HG02981 (cell line): ENCODE measurements around the gene GMDS.
"Not testable (repeated sequence)": the region's sequence is repeated elsewhere in the genome, so short reads cannot be mapped to it uniquely, and the experiment has no call there.

Experiments used
- ATAC-seq: cut with Tn5 transposase; IDR thresholded peaks from one replicate; pipeline ENCODE4 v1.9.1; 2021; ENCODE audit warnings: mild to moderate bottlenecking, moderate library complexity; ENCODE audit not compliant: unreplicated experiment

GMDS gene

DNA sequence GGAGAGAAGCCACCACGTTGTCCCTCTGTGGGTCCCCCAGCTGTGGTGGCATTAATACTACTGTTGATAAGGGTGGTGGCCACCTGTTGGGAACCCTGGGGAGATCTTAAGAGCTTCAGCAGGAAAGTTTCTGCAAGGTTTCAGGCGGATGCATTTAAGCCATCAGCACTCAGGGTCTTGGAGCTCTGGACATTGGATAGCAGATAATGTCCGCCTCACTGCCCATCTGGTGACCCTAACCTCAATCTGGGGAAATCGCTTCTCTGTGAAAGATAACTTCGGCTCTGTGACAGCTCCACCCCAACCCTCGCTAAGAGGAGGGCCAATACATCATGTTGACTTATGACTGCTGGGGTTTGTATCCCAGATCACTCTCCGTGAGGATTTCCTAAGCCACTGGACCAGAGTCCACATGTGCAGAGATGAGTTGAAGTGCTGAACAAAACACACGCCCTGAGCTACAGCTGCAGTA is 542.8 kb downstream of the GMDS start:
- no peak for ATAC-seq

DNA sequence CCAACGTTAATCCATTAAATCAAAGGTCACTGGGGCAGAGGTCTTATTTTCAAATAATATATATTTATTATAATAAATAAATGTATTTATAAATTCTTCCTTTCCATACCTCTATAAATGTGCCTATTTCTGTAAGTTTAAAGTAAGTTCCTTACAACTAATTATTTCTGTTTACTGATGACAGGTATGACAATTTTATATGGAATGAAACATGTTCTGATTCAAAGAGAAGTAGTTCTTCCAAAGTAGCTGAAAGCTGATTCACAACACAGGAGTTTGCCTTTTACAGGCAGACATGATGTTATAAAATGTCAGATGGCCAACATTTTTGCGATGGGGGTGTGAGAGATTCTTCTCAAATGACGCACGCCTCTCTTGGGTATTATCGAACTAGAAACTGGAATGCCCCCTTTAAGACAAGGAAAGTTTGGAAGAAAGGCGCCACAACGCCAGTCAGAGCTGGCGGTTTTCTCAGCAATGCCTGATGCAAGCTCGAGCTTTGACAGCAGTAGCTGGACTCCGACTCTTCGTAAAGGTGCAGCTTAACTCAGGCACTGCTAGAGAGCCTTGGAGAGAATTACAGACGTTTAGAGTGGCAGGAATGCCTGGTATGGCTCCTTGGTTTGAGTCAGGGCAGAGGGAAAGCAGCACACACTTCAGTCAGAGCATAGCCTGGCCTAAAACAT is 543.6 kb downstream of the GMDS start:
- ATAC-seq = no peak

- ATAC-seq = no peak
Observed at GRCh38 chr6:1700278-1700967, 545.0 kb downstream of the GMDS start.

DNA sequence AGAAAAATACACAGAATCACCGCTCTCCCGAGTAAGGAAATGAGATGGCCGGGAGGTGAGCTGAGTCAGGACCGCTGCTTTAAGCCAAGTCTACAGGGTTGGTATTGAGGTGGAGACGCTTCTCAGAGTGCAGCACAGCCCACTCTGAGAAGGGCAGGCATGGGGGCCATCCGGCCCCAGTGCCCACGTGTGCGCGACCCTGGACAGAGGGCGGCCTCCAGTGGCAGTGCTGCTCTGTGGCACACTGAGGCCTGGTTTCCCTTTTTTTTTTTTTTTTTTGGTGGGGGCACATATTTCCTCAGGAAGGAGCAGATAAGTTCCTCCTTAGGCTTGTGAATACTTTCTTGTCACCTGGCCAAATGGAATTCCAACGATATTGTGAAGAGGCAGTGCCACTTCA is 546.9 kb downstream of the GMDS start:
- no peak for ATAC-seq

DNA sequence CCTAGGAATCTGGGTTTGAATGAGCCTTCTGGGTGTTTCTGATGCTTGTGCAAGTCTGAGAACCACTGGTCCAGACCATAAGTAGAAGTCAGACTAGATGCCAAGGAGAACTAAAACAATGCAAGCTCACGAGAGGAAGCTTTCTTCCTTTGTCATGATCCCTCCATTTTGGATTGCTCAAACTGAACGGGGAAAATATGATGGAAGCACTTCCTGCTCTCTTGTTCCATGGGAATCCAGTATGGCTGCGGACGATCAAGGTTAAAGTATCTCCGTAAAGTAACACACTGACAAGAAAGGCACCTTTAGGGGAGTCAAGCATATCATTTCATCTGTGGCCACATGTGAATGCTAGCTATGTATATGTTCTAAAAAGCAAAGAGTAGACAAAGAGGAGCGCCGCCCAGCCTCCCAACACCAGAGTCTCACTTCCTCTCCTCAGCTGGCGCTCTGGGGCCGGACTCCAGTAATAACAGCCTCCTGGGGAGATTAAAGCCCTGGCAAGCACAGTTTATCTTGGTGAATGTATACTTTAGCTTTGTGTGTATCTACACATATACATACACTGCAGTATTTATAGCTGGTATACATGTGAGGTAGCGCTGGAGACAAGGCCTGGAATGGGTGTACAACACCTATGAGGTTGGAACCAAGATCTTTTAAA is 547.6 kb downstream of the GMDS start:
- no peak for ATAC-seq

GRCh38 chr6:1696463-1696850 is 548.9 kb downstream of the GMDS start:
- ATAC-seq = no peak

- ATAC-seq = no peak
Observed at GRCh38 chr6:1695546-1696462, 549.6 kb downstream of the GMDS start.

GRCh38 chr6:1691828-1692227 is 553.6 kb downstream of the GMDS start:
- not testable (repeated sequence) for ATAC-seq

DNA sequence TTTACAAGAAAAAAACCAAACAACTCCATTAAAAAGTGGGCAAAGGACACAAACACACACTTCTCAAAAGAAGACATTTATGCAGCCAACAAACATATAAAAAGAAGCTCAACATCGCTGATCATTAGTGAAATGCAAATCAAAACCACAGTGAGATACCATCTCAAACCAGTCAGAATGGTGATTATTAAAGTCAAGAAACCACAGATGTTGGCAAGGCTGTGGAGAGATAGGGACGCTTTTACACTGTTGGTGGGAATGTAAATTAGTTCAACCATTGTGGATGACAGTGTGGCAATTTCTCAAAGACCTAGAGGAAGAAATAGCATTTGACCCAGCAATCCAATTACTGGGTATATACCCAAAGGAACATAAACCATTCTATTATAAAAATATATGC is 554.7 kb downstream of the GMDS start:
- ATAC-seq = not testable (repeated sequence)

GRCh38 chr6:1689141-1689540 is 556.3 kb downstream of the GMDS start:
- no peak for ATAC-seq

DNA sequence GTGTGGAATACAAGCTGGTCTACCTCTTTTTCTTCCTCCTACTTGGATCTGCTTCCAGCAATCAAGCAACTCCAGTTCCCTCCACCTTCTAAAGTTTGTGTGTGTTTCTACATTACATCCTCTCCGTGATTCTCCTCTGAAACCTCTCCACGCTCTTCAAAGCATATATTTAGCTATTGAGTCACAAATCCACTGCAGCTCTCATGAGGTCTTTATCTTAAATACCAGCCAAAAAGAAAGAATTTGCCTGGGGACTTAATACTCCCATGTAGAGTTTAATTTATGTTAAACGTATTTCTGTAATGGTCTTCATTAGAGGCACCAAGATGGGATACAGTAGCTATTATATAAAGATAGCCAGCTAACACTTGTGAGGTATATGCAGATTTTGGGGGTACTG is 557.0 kb downstream of the GMDS start:
- ATAC-seq = no peak

DNA sequence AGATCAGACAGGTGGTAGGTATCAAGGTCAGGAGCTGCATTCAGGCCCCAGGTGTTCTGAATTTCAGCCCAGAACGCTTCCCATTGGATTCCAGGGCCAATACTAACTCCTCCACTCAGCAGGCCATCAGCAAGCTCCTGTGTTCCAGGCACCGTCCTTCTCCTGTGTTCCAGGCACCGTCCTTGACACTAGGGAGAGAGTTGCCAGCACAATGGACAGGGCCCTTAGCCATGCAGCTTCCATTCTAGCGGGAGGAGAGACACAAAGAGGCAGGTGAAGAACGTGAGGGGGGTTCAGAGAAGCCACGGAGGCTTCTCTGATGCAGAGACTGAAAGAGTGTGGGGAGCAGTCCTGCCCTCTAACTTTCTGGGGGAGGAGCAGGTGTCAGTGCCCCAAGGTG is 558.0 kb downstream of the GMDS start:
- no peak for ATAC-seq

DNA sequence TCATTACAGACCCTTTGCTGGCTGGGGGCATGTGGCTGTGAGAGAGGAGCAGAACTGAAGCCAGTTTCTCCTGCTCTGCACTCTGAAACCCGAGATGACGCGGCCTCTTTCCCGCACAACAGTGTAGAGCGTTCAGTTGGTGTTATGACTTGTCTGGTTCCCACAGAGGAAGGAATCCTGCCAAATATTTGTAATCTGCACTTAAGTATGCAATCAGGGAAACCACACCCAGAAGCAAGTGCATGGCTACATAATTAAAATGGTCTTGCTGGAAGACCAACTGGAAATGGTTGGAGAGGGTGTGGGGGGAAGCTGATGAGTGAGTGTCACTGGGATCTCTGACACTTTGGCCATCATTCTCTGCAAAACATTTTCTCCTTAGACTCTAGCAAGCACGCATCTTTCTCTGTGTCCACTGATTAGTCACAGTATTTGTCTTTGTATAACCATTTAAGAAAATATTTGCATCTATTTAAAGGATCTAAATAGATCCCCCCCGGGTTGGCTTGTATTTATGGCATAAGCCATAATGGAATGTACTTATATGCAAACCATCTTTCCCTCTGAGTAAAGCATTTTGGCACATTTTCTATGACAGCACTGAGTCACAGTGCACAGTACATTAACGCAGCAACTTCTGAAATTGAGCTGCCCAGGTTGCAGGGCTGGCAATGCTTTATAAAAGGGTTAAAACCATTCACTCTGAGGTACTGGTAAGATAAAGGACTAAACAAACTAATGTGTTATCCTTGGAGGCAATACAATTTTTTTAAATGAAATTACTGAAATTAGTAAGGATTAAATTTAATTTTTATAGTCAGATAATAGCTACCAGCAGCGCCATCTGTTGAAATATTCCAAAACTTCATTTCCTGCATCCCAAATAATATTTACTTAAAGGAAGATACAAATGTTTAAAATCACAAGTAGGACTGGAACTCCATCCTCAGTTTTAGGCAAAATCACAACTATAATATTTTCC is 559.0 kb downstream of the GMDS start:
- ATAC-seq = no peak

DNA sequence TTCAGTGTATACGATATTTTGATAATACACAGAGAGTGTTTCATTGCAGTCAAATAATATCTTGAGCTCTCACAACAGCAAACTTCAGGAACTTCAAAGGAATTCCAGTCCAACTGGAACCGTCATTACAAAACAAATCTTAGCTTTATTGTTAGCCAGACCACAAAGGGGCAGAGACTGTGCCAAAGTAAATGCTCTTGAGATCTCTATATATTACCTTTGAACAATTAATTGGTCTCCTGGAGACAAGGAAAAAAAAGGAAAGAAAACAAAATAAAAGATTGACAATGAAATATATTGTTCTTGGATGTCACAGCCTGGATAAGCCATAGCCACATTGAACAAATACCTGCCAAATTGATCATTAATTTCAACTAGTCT is 565.7 kb downstream of the GMDS start:
- no peak for ATAC-seq

DNA sequence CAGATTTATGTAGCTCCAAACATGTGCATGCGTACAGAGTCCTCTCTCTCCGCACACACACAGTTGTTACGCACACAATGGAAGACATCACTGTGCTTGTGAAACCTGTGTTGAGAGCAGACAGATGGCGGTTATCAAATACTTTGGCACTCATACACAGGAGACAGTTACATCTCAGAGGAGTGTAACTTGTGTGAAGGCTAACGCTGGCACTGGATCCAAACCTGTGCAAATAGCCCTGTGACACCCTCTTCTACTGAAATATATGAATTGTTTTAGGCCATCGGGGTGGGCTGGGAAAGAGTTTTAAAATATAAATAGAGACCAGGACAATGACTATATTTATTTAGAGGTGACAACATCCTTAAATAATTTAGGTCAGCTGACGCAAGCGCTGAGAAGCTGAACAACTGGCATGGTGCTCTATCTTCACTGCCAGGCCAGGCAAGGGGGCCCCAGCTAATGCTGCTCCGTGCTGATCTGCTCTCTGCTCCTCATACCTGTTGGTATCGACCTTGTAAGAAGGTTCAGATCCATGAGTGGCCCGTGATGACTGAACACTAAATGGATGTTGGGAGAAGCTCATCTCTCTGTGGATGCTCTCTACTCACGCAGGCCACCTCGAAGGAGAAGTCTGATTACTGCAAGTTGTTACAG is 566.2 kb downstream of the GMDS start:
- ATAC-seq = no peak

DNA sequence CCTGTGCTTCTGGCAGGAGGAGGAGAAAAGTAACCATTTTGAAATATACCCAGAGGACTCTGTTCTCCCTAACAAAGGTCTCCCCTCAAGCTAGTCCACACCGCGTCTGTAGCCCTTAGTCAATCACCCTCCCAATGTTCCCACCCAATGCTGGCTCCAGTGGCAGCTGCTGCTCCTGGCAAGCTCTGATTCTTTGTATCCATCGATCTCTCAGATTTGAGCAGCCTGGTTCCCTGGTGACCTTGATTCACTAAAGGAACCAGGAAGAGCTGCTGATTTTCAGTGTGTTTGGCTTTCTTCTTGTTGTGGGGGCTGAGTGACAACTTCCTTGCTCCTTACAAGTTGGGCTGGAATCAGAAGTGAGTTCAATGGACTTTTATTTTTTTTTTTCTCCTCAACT is 567.2 kb downstream of the GMDS start:
- ATAC-seq = no peak

- ATAC-seq = no peak
Observed at GRCh38 chr6:1672379-1672778, 573.0 kb downstream of the GMDS start.

DNA sequence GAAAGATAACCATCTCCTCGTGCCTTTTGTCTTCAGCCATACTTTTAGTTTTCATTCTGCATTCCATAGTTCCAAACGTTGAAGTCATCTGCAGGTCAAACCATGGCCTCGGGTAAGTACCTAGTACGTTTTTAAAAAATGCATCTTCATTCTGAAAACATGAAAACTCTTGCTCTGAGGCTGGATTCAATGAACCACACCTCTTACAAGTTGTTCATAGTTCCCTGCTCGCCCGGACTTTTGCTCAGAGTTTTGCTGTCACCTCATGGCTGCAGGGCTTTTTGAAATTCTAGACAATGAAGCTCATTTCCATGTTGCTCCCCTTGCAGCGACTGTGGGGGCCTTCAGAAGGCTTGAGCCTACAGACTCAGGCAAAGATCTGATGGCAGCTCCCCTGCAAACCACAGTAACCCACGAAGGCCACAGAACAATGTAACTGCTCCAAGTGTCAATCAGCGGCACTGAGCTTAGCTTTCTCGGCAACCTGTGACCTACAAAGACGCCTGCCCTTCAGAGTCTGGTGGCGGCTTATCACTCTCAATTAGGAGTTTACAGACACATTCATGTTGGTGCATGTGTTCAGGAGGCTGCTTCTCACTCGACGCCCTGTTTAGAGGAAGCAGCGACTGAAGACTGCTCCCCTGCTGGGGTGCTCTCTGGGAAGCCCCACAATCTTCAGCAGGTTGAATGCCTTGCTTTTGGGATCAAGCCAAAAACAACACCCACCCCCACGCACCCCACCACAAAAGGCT is 574.5 kb downstream of the GMDS start:
- ATAC-seq = no peak

DNA sequence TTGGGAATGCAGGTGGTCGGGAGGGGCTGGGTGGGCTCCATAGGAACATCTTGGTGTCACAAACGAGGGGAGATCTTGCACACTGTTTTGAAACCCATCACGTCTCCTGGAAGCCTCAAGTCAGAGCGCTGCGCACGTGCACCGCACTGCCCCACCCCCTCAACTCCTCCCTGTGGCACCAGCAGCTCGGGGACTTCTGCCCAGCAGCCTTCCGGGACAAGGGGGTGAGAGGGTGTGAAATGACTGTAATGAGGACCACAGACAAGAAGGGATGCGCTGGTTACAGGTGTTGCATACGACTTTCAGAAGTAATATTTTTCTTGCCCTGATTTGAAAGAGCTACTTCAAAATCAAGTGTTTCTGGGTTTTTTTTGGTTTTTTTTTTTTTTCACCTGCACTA is 575.4 kb downstream of the GMDS start:
- ATAC-seq = no peak
